ENCODE results near the gene GRM5.

The GRM5 gene

GRCh38 chr11:88541006-88541405 lies 524.8 kb downstream of the GRM5 start:
- Histone ChIP-seq H3K4me1 (ENCODE audit: insufficient read depth, low read length, severe bottlenecking) (no peaks in the 10 kb centered on the region), H3K27ac (ENCODE audit: low read depth, low read length, poor library complexity, severe bottlenecking) (no peak overlapping the region), H3K9ac (ENCODE audit: low read length) (no peak overlapping the region), H3K27me3 (ENCODE audit: insufficient read depth, low read length) (no peaks in the 10 kb centered on the region), H4K20me1 (ENCODE audit: insufficient read depth, low read length) (no peaks in the 10 kb centered on the region), H3K4me3 (ENCODE audit: low read depth, low read length, poor library complexity, severe bottlenecking) (no peak overlapping the region), H3K36me3 (ENCODE audit: insufficient read depth, low read length) (no peaks in the 10 kb centered on the region), H3K9me2 (ENCODE audit: low read depth, low read length) (no peaks in the 10 kb centered on the region), H3K9me3 (ENCODE audit: low read length) (no peaks in the 10 kb centered on the region), H3K4me2 (ENCODE audit: low read length) (no peak overlapping the region), H2AFZ (ENCODE audit: low read length) (no peak overlapping the region), H3K79me2 (ENCODE audit: insufficient read depth, low read length) (no peaks in the 10 kb centered on the region), H3F3A (ENCODE audit: insufficient read depth, low read length) (no peaks in the 10 kb centered on the region)
- TF ChIP-seq EZH2 (IDR thresholded peaks at IDR 0.05; ENCODE audit: borderline replicate concordance, low read length), result no peak
- TF ChIP-seq, protein P1, sequence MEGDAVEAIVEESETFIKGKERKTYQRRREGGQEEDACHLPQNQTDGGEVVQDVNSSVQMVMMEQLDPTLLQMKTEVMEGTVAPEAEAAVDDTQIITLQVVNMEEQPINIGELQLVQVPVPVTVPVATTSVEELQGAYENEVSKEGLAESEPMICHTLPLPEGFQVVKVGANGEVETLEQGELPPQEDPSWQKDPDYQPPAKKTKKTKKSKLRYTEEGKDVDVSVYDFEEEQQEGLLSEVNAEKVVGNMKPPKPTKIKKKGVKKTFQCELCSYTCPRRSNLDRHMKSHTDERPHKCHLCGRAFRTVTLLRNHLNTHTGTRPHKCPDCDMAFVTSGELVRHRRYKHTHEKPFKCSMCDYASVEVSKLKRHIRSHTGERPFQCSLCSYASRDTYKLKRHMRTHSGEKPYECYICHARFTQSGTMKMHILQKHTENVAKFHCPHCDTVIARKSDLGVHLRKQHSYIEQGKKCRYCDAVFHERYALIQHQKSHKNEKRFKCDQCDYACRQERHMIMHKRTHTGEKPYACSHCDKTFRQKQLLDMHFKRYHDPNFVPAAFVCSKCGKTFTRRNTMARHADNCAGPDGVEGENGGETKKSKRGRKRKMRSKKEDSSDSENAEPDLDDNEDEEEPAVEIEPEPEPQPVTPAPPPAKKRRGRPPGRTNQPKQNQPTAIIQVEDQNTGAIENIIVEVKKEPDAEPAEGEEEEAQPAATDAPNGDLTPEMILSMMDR (IDR thresholded peaks at IDR 0.05; ENCODE audit: low read length), result no peak

DNA sequence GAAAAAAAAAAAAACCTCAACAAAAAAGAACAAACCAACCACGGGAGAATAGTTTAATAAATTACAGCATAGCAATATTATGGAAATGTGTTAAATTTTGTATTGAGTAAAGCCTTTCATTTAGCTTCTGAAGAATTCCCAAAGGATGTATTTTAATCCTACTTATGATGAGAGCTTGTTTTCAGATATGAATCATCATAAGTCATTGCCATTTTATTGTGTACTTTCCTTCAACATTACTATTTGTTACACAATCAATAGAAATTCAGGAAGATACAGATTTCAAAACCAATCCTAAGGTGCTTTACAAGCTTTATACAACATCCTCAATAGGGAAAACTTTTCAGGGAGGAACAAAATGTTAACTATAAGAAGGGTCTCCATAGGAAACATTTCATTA lies 527.7 kb downstream of the GRM5 start:
- no peak overlapping the region for H3K4me2 ChIP-seq (ENCODE audit: low read length)
- no peaks in the 10 kb centered on the region for H3K9me3 ChIP-seq (ENCODE audit: low read length)
- H3F3A ChIP-seq (ENCODE audit: insufficient read depth, low read length), result no peaks in the 10 kb centered on the region
- H3K27ac ChIP-seq (ENCODE audit: low read depth, low read length, poor library complexity, severe bottlenecking), result no peak overlapping the region
- no peak overlapping the region for H3K9ac ChIP-seq (ENCODE audit: low read length)
- H3K36me3 ChIP-seq (ENCODE audit: insufficient read depth, low read length), result no peaks in the 10 kb centered on the region
- no peaks in the 10 kb centered on the region for H3K27me3 ChIP-seq (ENCODE audit: insufficient read depth, low read length)
- no peaks in the 10 kb centered on the region for H3K4me1 ChIP-seq (ENCODE audit: insufficient read depth, low read length, severe bottlenecking)
- no peak for TF ChIP-seq EZH2 (IDR thresholded peaks at IDR 0.05; ENCODE audit: borderline replicate concordance, low read length)
- TF ChIP-seq, protein P1 (IDR thresholded peaks at IDR 0.05; ENCODE audit: low read length), result no peak
- no peaks in the 10 kb centered on the region for H3K9me2 ChIP-seq (ENCODE audit: low read depth, low read length)
- H2AFZ ChIP-seq (ENCODE audit: low read length), result no peak overlapping the region
- no peaks in the 10 kb centered on the region for H3K79me2 ChIP-seq (ENCODE audit: insufficient read depth, low read length)
- H4K20me1 ChIP-seq (ENCODE audit: insufficient read depth, low read length), result no peaks in the 10 kb centered on the region
- no peak overlapping the region for H3K4me3 ChIP-seq (ENCODE audit: low read depth, low read length, poor library complexity, severe bottlenecking)

GRCh38 chr11:88537613-88538012 lies 528.2 kb downstream of the GRM5 start:
- Histone ChIP-seq H3K4me3 (ENCODE audit: low read depth, low read length, poor library complexity, severe bottlenecking) (no peak overlapping the region), H3K4me2 (ENCODE audit: low read length) (no peak overlapping the region), H2AFZ (ENCODE audit: low read length) (no peak overlapping the region), H3K36me3 (ENCODE audit: insufficient read depth, low read length) (no peaks in the 10 kb centered on the region), H3K27me3 (ENCODE audit: insufficient read depth, low read length) (no peaks in the 10 kb centered on the region), H3K27ac (ENCODE audit: low read depth, low read length, poor library complexity, severe bottlenecking) (no peak overlapping the region), H3K9me3 (ENCODE audit: low read length) (no peaks in the 10 kb centered on the region), H3K79me2 (ENCODE audit: insufficient read depth, low read length) (no peaks in the 10 kb centered on the region), H3F3A (ENCODE audit: insufficient read depth, low read length) (no peaks in the 10 kb centered on the region), H3K9ac (ENCODE audit: low read length) (no peak overlapping the region), H3K9me2 (ENCODE audit: low read depth, low read length) (no peaks in the 10 kb centered on the region), H4K20me1 (ENCODE audit: insufficient read depth, low read length) (no peaks in the 10 kb centered on the region), H3K4me1 (ENCODE audit: insufficient read depth, low read length, severe bottlenecking) (no peaks in the 10 kb centered on the region)
- no peak for TF ChIP-seq EZH2 (IDR thresholded peaks at IDR 0.05; ENCODE audit: borderline replicate concordance, low read length)
- TF ChIP-seq, protein P1 (IDR thresholded peaks at IDR 0.05; ENCODE audit: low read length), result no peak
